CMK (cell line): Measurements from ENCODE around the gene ANKRD52.
A peak's percentile ranks its signal among the peaks of the same experiment; 100 is the strongest.

ENCODE experiments used
- DNase-seq: peaks from one replicate; pipeline ENCODE4 v3.0.0-alpha.2; 2010; ENCODE audit warnings: low read depth

ANKRD52 gene

GRCh38 chr12:56241424-56242303, 16.5 kb downstream of the ANKRD52 start:
- DNase-seq, result peak; percentile 63

DNA sequence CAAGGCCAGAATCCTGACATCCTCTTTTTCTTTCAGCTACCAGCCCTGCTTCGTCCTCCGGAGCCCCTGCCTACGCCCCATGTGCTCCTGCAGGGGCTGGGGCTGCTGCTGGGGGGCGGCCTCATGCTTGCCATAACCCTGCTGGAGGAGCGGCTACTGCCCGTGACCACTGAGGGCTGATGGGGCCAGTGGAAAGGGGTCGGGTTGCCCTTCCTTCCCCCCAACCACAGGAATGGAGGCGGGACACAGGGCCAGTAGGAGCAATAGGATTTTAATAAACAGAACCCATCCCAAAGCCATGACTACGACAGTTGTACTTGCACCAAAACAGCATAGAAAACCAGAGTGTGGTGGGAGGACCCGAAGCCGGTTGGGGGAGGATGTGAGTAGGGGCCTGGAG, 20.6 kb downstream of the ANKRD52 start:
- DNase-seq, result no peak

GRCh38 chr12:56236985-56237384, 21.2 kb downstream of the ANKRD52 start:
- DNase-seq, result no peak

DNA sequence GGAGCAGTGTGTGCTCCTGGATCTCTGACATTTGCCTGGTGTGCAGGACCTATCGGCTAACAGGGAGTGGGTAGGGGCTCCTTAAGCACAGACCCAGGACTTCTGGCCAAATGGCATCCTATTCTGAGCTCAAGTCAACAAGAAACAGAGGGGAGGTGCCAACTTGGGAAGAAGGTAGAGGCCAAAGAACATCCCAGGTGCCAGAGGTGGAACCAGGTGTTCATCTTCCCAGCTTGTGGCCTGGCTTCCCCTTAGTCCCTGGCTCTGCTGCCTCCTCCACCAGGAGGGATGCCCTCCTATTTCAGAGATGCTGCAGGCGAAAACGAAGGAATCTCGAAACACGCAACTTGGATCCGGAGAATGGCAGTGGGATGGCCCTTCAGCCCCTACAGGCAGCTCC, 22.1 kb downstream of the ANKRD52 start:
- DNase-seq, result no peak

GRCh38 chr12:56234746-56235436, 23.3 kb downstream of the ANKRD52 start:
- DNase-seq, result no peak

DNA sequence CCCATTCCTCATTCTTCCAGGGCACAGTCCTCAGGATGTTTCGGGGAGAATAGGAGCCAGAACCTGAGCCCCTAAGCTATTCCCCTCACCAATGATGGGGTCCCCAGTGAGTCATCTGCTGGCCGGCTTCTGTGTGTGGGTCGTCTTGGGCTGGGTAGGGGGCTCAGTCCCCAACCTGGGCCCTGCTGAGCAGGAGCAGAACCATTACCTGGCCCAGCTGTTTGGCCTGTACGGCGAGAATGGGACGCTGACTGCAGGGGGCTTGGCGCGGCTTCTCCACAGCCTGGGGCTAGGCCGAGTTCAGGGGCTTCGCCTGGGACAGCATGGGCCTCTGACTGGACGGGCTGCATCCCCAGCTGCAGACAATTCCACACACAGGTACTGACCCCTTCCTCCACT, 27.0 kb downstream of the ANKRD52 start:
- DNase-seq, result no peak

- no peak for DNase-seq
Measured at GRCh38 chr12:56230432-56231183, 27.6 kb downstream of the ANKRD52 start.

GRCh38 chr12:56229916-56230431, 28.2 kb downstream of the ANKRD52 start, which contains the start of gene SLC39A5:
Gene SLC39A5, plus strand, starts transcription at chr12:56230051. Its CDS starts 1,224 bp downstream, at chr12:56231275.
- DNase-seq, result no peak

- no peak for DNase-seq
Measured at GRCh38 chr12:56229082-56229481, 29.1 kb downstream of the ANKRD52 start.

DNA sequence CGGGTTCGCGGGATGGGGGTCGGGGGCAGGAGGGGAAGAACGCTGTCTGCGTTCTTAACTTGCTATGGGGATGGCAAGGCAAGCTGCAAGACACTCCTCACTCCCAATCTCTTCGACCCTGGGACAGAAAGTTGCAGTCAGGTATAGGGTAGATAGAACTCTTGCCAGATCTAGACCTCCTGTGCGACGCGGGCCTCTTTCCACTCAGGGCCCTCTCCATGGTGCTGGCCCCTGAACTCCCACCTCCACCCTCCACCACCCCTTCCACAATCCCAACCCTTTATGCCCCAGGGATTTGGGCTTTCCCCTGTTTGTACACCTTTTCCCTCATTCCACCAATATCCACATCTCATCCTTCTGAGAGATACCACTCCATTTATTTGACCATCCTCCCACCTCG, 33.2 kb downstream of the ANKRD52 start:
- no peak for DNase-seq

DNA sequence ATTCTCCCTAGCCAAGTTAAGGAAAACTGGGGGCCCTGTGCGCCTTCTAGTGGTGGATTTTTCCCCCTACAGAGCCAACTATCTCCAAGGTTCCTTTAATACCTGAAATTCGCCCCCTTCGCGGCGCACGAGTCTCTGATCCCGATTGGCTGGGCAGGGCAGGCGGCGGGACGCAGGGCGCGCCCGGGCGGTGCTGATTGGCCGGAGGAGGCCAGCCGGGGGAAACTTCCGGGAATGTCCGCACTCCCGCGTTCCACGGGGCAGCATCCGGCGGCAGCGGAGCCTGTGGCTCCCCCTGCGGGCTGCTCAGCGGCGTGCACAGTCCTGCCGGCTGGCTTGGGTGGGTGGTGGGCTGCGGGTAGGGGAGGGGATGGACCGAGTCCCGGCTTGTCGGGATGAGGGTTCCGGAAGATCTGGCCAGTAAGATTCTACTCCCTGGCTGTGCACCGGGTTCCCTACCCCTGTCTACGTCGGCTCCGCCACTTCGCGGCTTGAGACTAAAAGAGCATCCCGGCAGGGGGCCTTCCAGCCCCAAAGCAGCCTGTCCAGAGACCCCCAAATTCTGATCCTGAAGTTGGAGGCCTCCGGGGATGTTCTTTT, 34.0 kb downstream of the ANKRD52 start, which contains the start of gene NABP2:
NABP2 (plus strand) TSS at position 241 of the 600 bp plus-strand sequence. CDS start 515 bp downstream, outside the sequence.
- peak; percentile 85 for DNase-seq

GRCh38 chr12:56223571-56224101, 34.5 kb downstream of the ANKRD52 start:
- DNase-seq, result no peak

- DNase-seq, result no peak
Measured at GRCh38 chr12:56222531-56222895, 35.7 kb downstream of the ANKRD52 start.

DNA sequence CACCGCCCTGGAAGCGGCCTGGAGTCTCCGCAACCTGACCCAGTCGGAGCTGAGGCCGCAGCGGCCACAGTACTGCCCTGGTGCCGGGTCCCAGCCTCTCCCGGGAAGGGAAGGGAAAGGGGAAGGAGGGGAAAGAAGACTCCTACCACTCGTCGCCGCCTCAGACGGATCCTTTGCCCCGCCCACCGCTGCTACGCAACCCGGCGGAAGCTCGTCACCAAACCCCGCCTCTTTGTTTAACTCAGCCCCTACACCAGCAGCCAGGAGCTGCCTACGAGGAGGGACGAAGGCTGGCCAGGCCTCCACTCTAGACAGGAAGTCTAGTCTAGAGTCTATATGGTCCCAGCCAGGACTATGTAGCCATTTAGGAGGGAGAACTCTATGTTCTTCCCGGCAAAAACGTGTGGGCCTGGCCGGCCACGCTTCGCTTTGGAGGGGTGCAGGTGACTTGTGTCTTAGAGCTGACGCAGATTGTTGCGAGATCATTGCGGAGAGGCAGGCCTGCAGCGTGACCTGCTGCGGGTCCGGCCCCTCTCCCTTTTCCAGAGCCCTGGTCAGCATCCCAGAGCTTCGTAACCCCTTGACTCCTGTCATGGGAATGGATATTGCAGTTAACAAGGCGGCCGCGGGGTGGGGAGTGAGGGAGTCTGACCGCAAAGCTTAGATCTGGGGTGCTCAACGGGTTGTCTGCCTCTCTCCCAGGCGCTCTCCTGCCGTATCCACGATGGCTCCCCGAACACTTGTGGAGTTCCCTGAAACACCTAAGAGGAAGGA, 36.2 kb downstream of the ANKRD52 start, which contains the start of gene RNF41:
RNF41 (minus strand) TSS at position 166 of the 774 bp plus-strand sequence. CDS start 7,875 bp downstream, outside the sequence.
- DNase-seq, result peak; percentile 94

DNA sequence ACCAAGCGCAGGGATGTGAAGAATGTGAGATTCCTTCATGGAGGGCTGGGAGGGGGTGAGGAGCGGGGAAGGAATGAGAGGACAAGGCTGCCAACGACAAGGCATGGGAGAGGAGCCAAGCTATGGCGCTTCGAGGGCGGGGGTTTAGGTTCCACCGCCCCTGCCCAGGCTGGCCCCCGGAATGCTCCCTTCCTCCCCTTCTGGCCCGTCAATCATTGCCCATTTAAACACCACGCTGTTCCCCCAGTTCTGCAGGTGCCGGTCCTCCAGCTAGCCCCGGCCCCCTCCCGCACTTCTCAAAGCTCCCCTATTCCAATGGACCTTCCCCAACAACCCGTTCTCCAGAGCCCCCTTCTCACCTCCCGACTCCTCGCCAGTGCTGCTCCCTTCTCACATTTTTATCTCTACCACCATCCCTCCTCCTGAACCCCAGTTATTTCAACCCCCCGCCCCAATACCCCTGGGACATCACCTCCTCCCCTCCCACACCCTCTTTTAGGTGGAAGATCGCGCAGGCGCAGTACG, 36.9 kb downstream of the ANKRD52 start:
- no peak for DNase-seq

GRCh38 chr12:56220611-56221231, 37.5 kb downstream of the ANKRD52 start:
- DNase-seq, result no peak

- no peak for DNase-seq
Measured at GRCh38 chr12:56219840-56220239, 38.3 kb downstream of the ANKRD52 start.

DNA sequence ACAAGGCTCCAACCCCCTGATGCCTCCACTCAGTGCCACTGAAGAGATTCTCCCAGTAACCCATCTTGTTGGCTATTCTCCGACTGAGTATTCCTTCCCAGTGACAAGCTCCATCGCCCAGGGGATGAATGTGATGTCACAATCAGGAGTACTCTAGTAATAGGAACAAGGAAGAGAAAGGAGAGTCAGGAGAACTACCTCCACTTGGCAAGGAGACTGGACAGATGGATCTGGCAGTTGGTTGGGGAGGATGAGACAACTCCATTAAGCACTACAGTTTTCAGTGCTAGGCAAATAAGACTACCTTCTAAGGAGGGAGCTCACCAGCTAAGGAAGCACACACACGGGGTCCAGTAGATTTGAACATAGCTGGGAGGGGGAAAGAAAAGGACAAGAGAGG, 41.7 kb downstream of the ANKRD52 start:
- no peak for DNase-seq

DNA sequence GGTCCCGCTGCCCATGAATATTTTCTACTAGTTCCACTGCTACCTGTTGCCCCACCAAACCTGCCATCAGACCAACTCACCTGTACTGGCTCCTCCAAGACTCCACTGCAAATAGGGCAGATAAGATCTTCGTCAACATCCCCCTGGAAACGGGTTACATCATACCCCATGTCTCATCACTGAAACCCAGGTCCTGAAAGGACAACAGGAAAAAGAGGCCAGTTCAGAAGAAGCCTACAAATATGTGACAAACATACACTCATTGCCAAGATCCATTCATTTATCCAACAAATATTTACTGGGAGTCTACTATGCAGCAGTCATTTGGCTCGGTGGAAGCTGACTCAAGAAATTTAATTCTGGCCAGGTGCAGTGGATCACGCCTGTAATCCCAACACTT, 44.3 kb downstream of the ANKRD52 start:
- DNase-seq, result no peak

GRCh38 chr12:56212361-56212760, 45.8 kb downstream of the ANKRD52 start:
- no peak for DNase-seq
